ENCODE measurements around the gene RGL3.
A peak's percentile ranks its signal among the peaks of the same experiment; 100 is the strongest.

The RGL3 gene

DNA sequence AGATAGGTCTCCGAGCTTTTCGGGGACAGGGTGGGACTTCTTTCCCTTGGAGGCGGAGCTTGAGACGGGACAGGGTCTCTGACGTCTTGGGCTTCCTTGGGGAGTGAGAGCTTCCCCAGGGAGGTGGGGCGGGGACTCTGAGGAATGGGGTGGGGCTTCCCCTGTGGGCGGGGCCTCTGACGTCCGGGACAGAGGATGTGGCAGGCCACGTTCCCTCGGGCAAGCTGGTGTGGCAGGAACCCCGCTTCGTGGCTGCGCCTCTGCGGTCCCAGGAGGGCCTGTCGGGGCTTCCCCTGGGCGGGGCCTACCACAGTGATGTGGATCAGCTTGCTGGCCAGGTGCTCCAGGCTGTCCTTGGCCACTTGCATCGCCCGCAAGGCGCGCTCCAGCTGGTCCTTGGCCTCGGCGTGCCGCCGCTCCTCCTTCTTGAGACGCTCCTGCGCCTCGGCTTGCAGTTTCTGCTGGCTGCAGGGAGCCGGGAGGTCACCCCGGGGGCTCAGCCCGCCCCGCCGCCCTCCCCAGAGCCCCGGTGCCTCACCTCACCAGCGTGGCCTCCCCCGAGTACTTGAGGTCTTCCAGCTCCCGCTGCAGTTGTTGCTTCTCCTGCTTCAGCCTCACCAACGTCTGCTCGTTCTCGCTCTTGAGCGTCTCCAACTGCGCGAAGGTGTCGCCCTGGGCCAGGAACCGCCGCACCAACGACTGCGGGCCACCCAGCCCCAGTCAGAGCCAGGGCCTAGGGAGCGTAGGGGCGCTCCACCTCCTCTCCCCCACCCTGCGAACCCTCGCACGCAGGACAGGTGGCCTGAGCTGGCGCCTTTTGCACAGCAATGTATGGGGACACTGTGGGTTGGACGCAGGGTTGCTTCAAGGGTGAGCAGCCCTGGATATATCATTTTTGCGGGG, 3.3 kb upstream of the RGL3 start:
- Histone ChIP-seq H3K23ac (ENCODE audit: low read depth, low read length, poor library complexity) (peak overlapping the region; percentile 65), H3K9me3 (replicated peaks in 1 of 2; ENCODE audit: control insufficient read depth in 2 of 2, insufficient read depth in 1 of 2, low read depth in 1 of 2, low read length in 2 of 2) (peaks cover 13% of the 10 kb centered on the region in 2 donors), H2BK15ac (ENCODE audit: low read length) (no peak overlapping the region), H3K14ac (ENCODE audit: low read length) (no peak overlapping the region), H3K4me2 (ENCODE audit: insufficient read depth, low read length, poor library complexity, severe bottlenecking) (peak overlapping the region; percentile 39), H2BK5ac (ENCODE audit: low read length) (peak overlapping the region; percentile 39), H2BK12ac (ENCODE audit: low read length) (peak overlapping the region; percentile 58), H2BK120ac (ENCODE audit: low read depth, low read length) (no peak overlapping the region), H3K27ac (replicated peaks; ENCODE audit: low read length) (no peak overlapping the region), H3K4ac (ENCODE audit: low read length) (no peak overlapping the region), H3K36me3 (replicated peaks in 1 of 2; ENCODE audit: control insufficient read depth in 2 of 2, insufficient read depth in 2 of 2, low read length in 2 of 2) (no peaks in the 10 kb centered on the region), H3K18ac (ENCODE audit: low read length) (peak overlapping the region; percentile 90), H3K4me1 (ENCODE audit: control insufficient read depth in 2 of 2, insufficient read depth in 1 of 2, low read depth in 1 of 2, low read length in 2 of 2) (peaks cover 13 to 16% of the 10 kb centered on the region in 2 donors), H4K91ac (ENCODE audit: low read depth, low read length, poor library complexity) (no peak overlapping the region), H2AK5ac (ENCODE audit: low read depth, low read length) (peak overlapping the region; percentile 75), H3K9ac (ENCODE audit: low read depth, low read length, poor library complexity) (peak overlapping the region; percentile 77), H3K4me3 (ENCODE audit: low read length in 2 of 2) (no peak overlapping the region), H3K27me3 (ENCODE audit: control insufficient read depth in 3 of 3, insufficient read depth in 3 of 3, low read depth in 1 of 3, low read length in 3 of 3) (peaks cover 44 to 68% (median 64%) of the 10 kb centered on the region in 3 experiments), H4K8ac (ENCODE audit: low read depth, low read length) (no peak overlapping the region), H2AFZ (ENCODE audit: low read length) (peak overlapping the region; percentile 71), H3K79me1 (ENCODE audit: low read depth, low read length) (no peaks in the 10 kb centered on the region)
- DNase-seq (ENCODE audit: low spot score) = peak; percentile 17
- WGBS, 2 donors (ENCODE audit: extremely low coverage in 2 of 2, insufficient read length in 2 of 2, insufficient replicate concordance in 1 of 2) = no CpG with 5 or more reads among the region's 56 CpGs

DNA sequence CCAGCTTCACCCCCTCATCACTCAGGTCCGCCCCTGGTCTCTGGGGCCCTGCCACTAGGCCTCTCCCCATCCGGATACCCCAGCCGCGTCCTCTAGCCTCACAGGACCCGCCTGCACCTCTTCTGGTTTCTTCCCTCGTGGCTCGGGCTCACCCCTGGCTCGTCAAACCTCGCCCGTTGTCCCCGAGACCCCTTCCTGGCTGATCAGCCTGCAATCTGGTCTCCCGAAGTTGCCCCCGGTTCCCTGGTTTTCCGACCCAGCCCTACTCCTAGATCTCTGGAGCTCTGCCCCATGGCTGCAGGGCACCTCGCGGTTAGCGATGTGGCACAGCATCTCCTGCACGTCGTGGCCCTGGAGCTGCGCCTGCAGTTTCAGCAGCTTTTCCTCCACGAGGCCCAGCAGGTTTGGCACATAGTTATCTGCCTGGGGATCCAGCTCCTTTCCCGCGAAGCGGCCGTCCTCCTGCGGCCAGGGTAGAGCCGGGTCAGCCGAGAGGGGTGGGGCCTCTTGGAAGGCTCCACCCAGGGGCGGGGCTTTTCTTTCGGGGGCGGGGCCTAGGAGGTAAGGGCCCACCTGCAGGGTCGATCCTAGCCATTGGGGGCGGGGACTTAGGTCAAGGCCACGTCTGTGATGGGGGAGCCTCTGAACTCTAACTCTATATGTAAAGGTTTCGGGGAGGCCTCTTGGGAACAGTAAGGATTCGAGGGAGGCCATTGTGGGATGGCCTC, 2.4 kb upstream of the RGL3 start:
- H2AFZ ChIP-seq (ENCODE audit: low read length) = peak overlapping the region; percentile 88
- H3K23ac ChIP-seq (ENCODE audit: low read depth, low read length, poor library complexity) = peak overlapping the region; percentile 86
- H3K27me3 ChIP-seq (ENCODE audit: control insufficient read depth in 3 of 3, insufficient read depth in 3 of 3, low read depth in 1 of 3, low read length in 3 of 3) = peaks cover 44 to 75% (median 73%) of the 10 kb centered on the region in 3 experiments
- H3K4ac ChIP-seq (ENCODE audit: low read length) = peak overlapping the region; percentile 37
- H4K8ac ChIP-seq (ENCODE audit: low read depth, low read length) = no peak overlapping the region
- H3K4me3 ChIP-seq (ENCODE audit: low read length in 2 of 2) = no peak overlapping the region
- H2BK12ac ChIP-seq (ENCODE audit: low read length) = peak overlapping the region; percentile 73
- no peak for DNase-seq (ENCODE audit: low spot score)
- H3K14ac ChIP-seq (ENCODE audit: low read length) = peak overlapping the region; percentile 82
- peak overlapping the region; percentile 90 for H3K18ac ChIP-seq (ENCODE audit: low read length)
- H3K4me2 ChIP-seq (ENCODE audit: insufficient read depth, low read length, poor library complexity, severe bottlenecking) = no peak overlapping the region
- H3K36me3 ChIP-seq (replicated peaks in 1 of 2; ENCODE audit: control insufficient read depth in 2 of 2, insufficient read depth in 2 of 2, low read length in 2 of 2) = no peaks in the 10 kb centered on the region
- peaks cover 13 to 16% of the 10 kb centered on the region in 2 donors for H3K4me1 ChIP-seq (ENCODE audit: control insufficient read depth in 2 of 2, insufficient read depth in 1 of 2, low read depth in 1 of 2, low read length in 2 of 2)
- H3K9me3 ChIP-seq (replicated peaks in 1 of 2; ENCODE audit: control insufficient read depth in 2 of 2, insufficient read depth in 1 of 2, low read depth in 1 of 2, low read length in 2 of 2) = peaks cover 13 to 14% of the 10 kb centered on the region in 2 donors
- peak overlapping the region; percentile 75 for H2AK5ac ChIP-seq (ENCODE audit: low read depth, low read length)
- no peak overlapping the region for H3K27ac ChIP-seq (replicated peaks; ENCODE audit: low read length)
- H4K91ac ChIP-seq (ENCODE audit: low read depth, low read length, poor library complexity) = no peak overlapping the region
- no peak overlapping the region for H2BK15ac ChIP-seq (ENCODE audit: low read length)
- H3K9ac ChIP-seq (ENCODE audit: low read depth, low read length, poor library complexity) = peak overlapping the region; percentile 37
- peak overlapping the region; percentile 87 for H2BK5ac ChIP-seq (ENCODE audit: low read length)
- no peaks in the 10 kb centered on the region for H3K79me1 ChIP-seq (ENCODE audit: low read depth, low read length)
- WGBS, 2 donors (ENCODE audit: extremely low coverage in 2 of 2, insufficient read length in 2 of 2, insufficient replicate concordance in 1 of 2) = no CpG with 5 or more reads among the region's 36 CpGs
- H2BK120ac ChIP-seq (ENCODE audit: low read depth, low read length) = no peak overlapping the region

DNA sequence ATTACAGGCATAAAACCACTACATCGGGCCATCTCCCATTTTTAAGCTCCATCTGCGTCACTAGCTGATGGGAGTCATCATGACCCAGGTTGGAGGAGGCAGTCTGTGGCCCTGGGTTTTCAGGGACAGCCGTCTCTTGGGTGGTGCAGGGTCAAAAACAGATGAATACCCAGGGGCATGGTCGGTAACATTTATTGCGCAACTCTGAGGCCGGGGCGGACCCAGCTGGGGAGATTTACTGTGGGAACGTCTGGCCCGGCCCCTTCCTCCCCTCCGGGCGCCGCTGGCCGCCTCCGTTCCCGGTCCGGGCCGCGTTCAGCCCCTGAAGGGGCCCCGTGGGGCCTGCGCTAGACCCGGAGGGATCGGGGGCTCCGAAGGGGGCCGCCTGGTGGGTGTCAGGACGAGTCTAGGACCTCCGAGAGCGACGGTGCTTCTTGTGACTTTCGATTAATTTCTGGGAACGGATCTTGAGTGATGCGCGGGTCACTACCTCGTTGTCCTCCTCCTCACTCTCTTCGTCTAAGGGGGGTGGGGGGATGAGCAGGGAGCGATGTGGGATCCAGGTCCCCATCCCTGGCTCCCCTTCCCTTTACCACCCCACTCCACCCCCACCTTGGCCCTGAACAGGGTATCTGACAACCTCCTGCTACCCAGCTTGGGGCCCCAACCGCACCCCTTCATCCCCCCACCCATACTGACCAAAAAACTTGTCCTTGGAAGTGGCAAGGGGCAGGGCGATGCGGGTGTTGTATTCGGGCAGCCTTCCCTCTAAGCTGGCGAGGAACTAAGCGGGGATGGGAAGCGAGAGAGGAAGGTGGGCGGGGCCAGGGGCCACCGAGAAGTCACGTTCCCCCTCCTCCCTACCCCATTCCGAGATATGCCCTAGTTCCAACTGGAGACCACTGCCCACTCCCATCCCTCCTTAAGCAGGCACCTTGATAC, 1.6 kb upstream of the RGL3 start:
- peaks cover 44 to 75% (median 73%) of the 10 kb centered on the region in 3 experiments for H3K27me3 ChIP-seq (ENCODE audit: control insufficient read depth in 3 of 3, insufficient read depth in 3 of 3, low read depth in 1 of 3, low read length in 3 of 3)
- H2BK120ac ChIP-seq (ENCODE audit: low read depth, low read length) = no peak overlapping the region
- H3K36me3 ChIP-seq (replicated peaks in 1 of 2; ENCODE audit: control insufficient read depth in 2 of 2, insufficient read depth in 2 of 2, low read length in 2 of 2) = no peaks in the 10 kb centered on the region
- no peak overlapping the region for H3K27ac ChIP-seq (replicated peaks; ENCODE audit: low read length)
- no peak overlapping the region for H2BK12ac ChIP-seq (ENCODE audit: low read length)
- no peaks in the 10 kb centered on the region for H3K79me1 ChIP-seq (ENCODE audit: low read depth, low read length)
- peak overlapping the region; percentile 86 for H3K23ac ChIP-seq (ENCODE audit: low read depth, low read length, poor library complexity)
- peak overlapping the region; percentile 87 for H2BK5ac ChIP-seq (ENCODE audit: low read length)
- no peak overlapping the region for H4K91ac ChIP-seq (ENCODE audit: low read depth, low read length, poor library complexity)
- H2AFZ ChIP-seq (ENCODE audit: low read length) = peak overlapping the region; percentile 88
- peak overlapping the region; percentile 90 for H3K18ac ChIP-seq (ENCODE audit: low read length)
- H3K14ac ChIP-seq (ENCODE audit: low read length) = peak overlapping the region; percentile 21
- H3K9ac ChIP-seq (ENCODE audit: low read depth, low read length, poor library complexity) = peak overlapping the region; percentile 72
- peak overlapping the region; percentile 45 for H3K4me2 ChIP-seq (ENCODE audit: insufficient read depth, low read length, poor library complexity, severe bottlenecking)
- peak overlapping the region in 1 of 2 donors; percentile 26 for H3K4me3 ChIP-seq (ENCODE audit: low read length in 2 of 2)
- no CpG with 5 or more reads among the region's 46 CpGs for WGBS, 2 donors (ENCODE audit: extremely low coverage in 2 of 2, insufficient read length in 2 of 2, insufficient replicate concordance in 1 of 2)
- no peak for DNase-seq (ENCODE audit: low spot score)
- H3K4ac ChIP-seq (ENCODE audit: low read length) = no peak overlapping the region
- H3K9me3 ChIP-seq (replicated peaks in 1 of 2; ENCODE audit: control insufficient read depth in 2 of 2, insufficient read depth in 1 of 2, low read depth in 1 of 2, low read length in 2 of 2) = peaks cover 13 to 14% of the 10 kb centered on the region in 2 donors
- H2AK5ac ChIP-seq (ENCODE audit: low read depth, low read length) = peak overlapping the region; percentile 75
- peaks cover 13 to 16% of the 10 kb centered on the region in 2 donors for H3K4me1 ChIP-seq (ENCODE audit: control insufficient read depth in 2 of 2, insufficient read depth in 1 of 2, low read depth in 1 of 2, low read length in 2 of 2)
- peak overlapping the region; percentile 81 for H2BK15ac ChIP-seq (ENCODE audit: low read length)
- no peak overlapping the region for H4K8ac ChIP-seq (ENCODE audit: low read depth, low read length)

All from neuronal stem cell (in vitro differentiated cells).